ENCODE measurements around the gene ZNRF3. TPM values are rescaled to one million over a fixed set of nuclear protein-coding genes. Genes with fewer than 3 reads are reported as not detected.

The ZNRF3 gene
- total and polyA plus RNA-seq, 2 donors (not counting 1 experiment from before 2014, with no cell fraction given), result 0.21 to 0.71 TPM

GRCh38 chr22:28994522-28994921 lies 111.2 kb downstream of the ZNRF3 start:
- H3K4me3 Mint-ChIP-seq, result no peak overlapping the region
- Histone ChIP-seq H4K20me1 (ENCODE audit: control insufficient read depth, insufficient read depth, low read length, poor library complexity, severe bottlenecking) (no peaks in the 10 kb centered on the region), H3K27me3 (replicated peaks in 1 of 4; ENCODE audit: control extremely low read depth in 1 of 4, control insufficient read depth in 3 of 4, insufficient read depth in 4 of 4, low read length in 3 of 4) (no peaks in the 10 kb centered on the region), H3K4me2 (replicated peaks; ENCODE audit: low read depth, low read length, poor library complexity, severe bottlenecking) (no peak overlapping the region), H3K4me3 (ENCODE audit: control extremely low read depth in 1 of 5, extremely low read depth in 1 of 5, insufficient read depth in 1 of 5, low read depth in 2 of 5, low read length in 4 of 5) (no peak overlapping the region), H3K36me3 (replicated peaks in 1 of 2; ENCODE audit: control extremely low read depth in 1 of 2, control insufficient read depth in 1 of 2, extremely low read depth in 1 of 2, insufficient read depth in 2 of 2, low read length in 1 of 2) (no peaks in the 10 kb centered on the region), H3K4me1 (ENCODE audit: control insufficient read depth in 2 of 2, insufficient read depth in 2 of 2, low read length in 2 of 2) (no peaks in the 10 kb centered on the region), H3K79me2 (ENCODE audit: control insufficient read depth, insufficient read depth, low read length) (no peaks in the 10 kb centered on the region), H3K9ac (ENCODE audit: low read length) (no peak overlapping the region), H3K9me3 (ENCODE audit: control extremely low read depth in 1 of 3, control insufficient read depth in 2 of 3, insufficient read depth in 1 of 3, low read length in 2 of 3) (no peaks in the 10 kb centered on the region), H2AFZ (ENCODE audit: insufficient read depth, low read depth, low read length, poor library complexity, severe bottlenecking) (no peak overlapping the region), H3K27ac (ENCODE audit: low read length in 2 of 2) (no peak overlapping the region)
- no peaks in the 10 kb centered on the region for H3K4me1 Mint-ChIP-seq
- H3K27me3 Mint-ChIP-seq, result peaks cover 3% of the 10 kb centered on the region
- no peaks in the 10 kb centered on the region for H3K9me3 Mint-ChIP-seq (ENCODE audit: insufficient read depth)
- no peak overlapping the region for H3K27ac Mint-ChIP-seq
- DNase-seq (no peak), ATAC-seq (ENCODE audit: low read depth) (no peak)
- WGBS (ENCODE audit: insufficient coverage), result 100% methylated on average over 1 of the region's 4 CpGs
- TF ChIP-seq EZH2 (IDR thresholded peaks at IDR 0.05; ENCODE audit: borderline replicate concordance, insufficient read depth, low read depth, low read length, poor library complexity, severe bottlenecking), result no peak
- no peak for TF ChIP-seq CTCF (IDR thresholded peaks at IDR 0.05)
- intact Hi-C loops (cut with micrococcal nuclease), result no loop called here
- ChIA-PET CTCF (no interaction called here), POLR2A (no interaction called here)

GRCh38 chr22:28995551-28995950 lies 112.2 kb downstream of the ZNRF3 start:
- no peaks in the 10 kb centered on the region for H4K20me1 ChIP-seq (ENCODE audit: control insufficient read depth, insufficient read depth, low read length, poor library complexity, severe bottlenecking)
- DNase-seq (no peak), ATAC-seq (ENCODE audit: low read depth) (no peak)
- Mint-ChIP-seq H3K27me3 (peaks cover 3% of the 10 kb centered on the region), H3K27ac (no peak overlapping the region), H3K9me3 (ENCODE audit: insufficient read depth) (no peaks in the 10 kb centered on the region), H3K4me1 (no peaks in the 10 kb centered on the region), H3K4me3 (no peak overlapping the region)
- no peaks in the 10 kb centered on the region for H3K4me1 ChIP-seq (ENCODE audit: control insufficient read depth in 2 of 2, insufficient read depth in 2 of 2, low read length in 2 of 2)
- no peaks in the 10 kb centered on the region for H3K27me3 ChIP-seq (replicated peaks in 1 of 4; ENCODE audit: control extremely low read depth in 1 of 4, control insufficient read depth in 3 of 4, insufficient read depth in 4 of 4, low read length in 3 of 4)
- H3K9me3 ChIP-seq (ENCODE audit: control extremely low read depth in 1 of 3, control insufficient read depth in 2 of 3, insufficient read depth in 1 of 3, low read length in 2 of 3), result peaks cover 0 to under 1% (median 0%) of the 10 kb centered on the region in 3 donors
- ChIA-PET POLR2A (no interaction called here), CTCF (no interaction called here)
- no peak overlapping the region for H3K4me2 ChIP-seq (replicated peaks; ENCODE audit: low read depth, low read length, poor library complexity, severe bottlenecking)
- H3K9ac ChIP-seq (ENCODE audit: low read length), result no peak overlapping the region
- intact Hi-C loops (cut with micrococcal nuclease), result no loop called here
- WGBS (ENCODE audit: insufficient coverage), result 80% methylated on average over 1 of the region's 2 CpGs
- no peak overlapping the region for H3K4me3 ChIP-seq (ENCODE audit: control extremely low read depth in 1 of 5, extremely low read depth in 1 of 5, insufficient read depth in 1 of 5, low read depth in 2 of 5, low read length in 4 of 5)
- no peak overlapping the region for H2AFZ ChIP-seq (ENCODE audit: insufficient read depth, low read depth, low read length, poor library complexity, severe bottlenecking)
- H3K27ac ChIP-seq (ENCODE audit: low read length in 2 of 2), result no peak overlapping the region
- no peaks in the 10 kb centered on the region for H3K79me2 ChIP-seq (ENCODE audit: control insufficient read depth, insufficient read depth, low read length)
- no peaks in the 10 kb centered on the region for H3K36me3 ChIP-seq (replicated peaks in 1 of 2; ENCODE audit: control extremely low read depth in 1 of 2, control insufficient read depth in 1 of 2, extremely low read depth in 1 of 2, insufficient read depth in 2 of 2, low read length in 1 of 2)
- TF ChIP-seq CTCF (IDR thresholded peaks at IDR 0.05), result no peak
- no peak for TF ChIP-seq EZH2 (IDR thresholded peaks at IDR 0.05; ENCODE audit: borderline replicate concordance, insufficient read depth, low read depth, low read length, poor library complexity, severe bottlenecking)
